ENCODE data around the gene RASA4. TPM values are rescaled to one million over a fixed set of nuclear protein-coding genes. Genes with fewer than 3 reads are reported as not detected.
"Not testable (repeated sequence)": the region's sequence is repeated elsewhere in the genome, so short reads cannot be mapped to it uniquely, and the experiment has no call there.

RASA4 gene
- total RNA-seq, 1 donor from 2014 or later: 62.3 TPM

DNA sequence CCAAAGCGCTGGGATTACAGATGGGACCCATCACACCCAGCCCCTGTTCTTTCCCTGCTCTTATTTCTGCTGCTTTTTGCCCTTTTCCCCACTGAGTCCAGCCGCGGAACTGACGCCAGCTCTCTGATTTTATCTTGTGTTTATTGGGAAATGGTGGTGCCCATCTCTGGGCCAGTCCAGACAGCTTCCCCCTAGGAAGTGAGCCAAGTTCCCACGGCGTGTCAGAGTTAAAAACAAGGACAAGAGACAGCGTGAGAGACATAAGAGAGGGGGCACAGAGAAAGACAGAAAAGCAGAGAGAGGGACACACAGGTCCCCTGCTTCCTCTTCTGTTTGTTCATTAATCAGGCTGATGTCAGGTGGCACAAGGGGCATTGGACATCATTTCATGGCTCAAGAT lies 85.0 kb downstream of the RASA4 start:
- intact Hi-C loops (cut with micrococcal nuclease); ATAC-seq (ENCODE audit: low read depth); H3K27ac Mint-ChIP-seq; H3K36me3 Mint-ChIP-seq (ENCODE audit: low read depth); CTCF ChIA-PET; H3K4me1 Mint-ChIP-seq; H3K9me3 Mint-ChIP-seq; POLR2A ChIA-PET; H3K27me3 Mint-ChIP-seq; H3K4me3 Mint-ChIP-seq; DNase-seq: not testable (repeated sequence)

GRCh38 chr7:102527822-102528793 lies 88.4 kb downstream of the RASA4 start:
- ATAC-seq (ENCODE audit: low read depth); POLR2A ChIA-PET; H3K27me3 Mint-ChIP-seq; H3K4me1 Mint-ChIP-seq; H3K4me3 Mint-ChIP-seq; H3K36me3 Mint-ChIP-seq (ENCODE audit: low read depth); DNase-seq; intact Hi-C loops (cut with micrococcal nuclease); CTCF ChIA-PET; H3K27ac Mint-ChIP-seq; H3K9me3 Mint-ChIP-seq: not testable (repeated sequence)

- not testable (repeated sequence) for ATAC-seq (ENCODE audit: low read depth)
Observed at GRCh38 chr7:102527182-102527581, 89.4 kb downstream of the RASA4 start.

GRCh38 chr7:102524803-102525202 lies 91.8 kb downstream of the RASA4 start:
- ATAC-seq (ENCODE audit: low read depth); CTCF ChIA-PET; H3K27me3 Mint-ChIP-seq; H3K36me3 Mint-ChIP-seq (ENCODE audit: low read depth); H3K9me3 Mint-ChIP-seq; H3K27ac Mint-ChIP-seq; POLR2A ChIA-PET; H3K4me3 Mint-ChIP-seq; H3K4me1 Mint-ChIP-seq; intact Hi-C loops (cut with micrococcal nuclease); DNase-seq: not testable (repeated sequence)

More at GRCh38 chr7:102527182-102527581, 89.4 kb downstream of the RASA4 start:
- H3K9me3 Mint-ChIP-seq; H3K4me1 Mint-ChIP-seq; H3K4me3 Mint-ChIP-seq; intact Hi-C loops (cut with micrococcal nuclease); H3K27ac Mint-ChIP-seq; H3K27me3 Mint-ChIP-seq; H3K36me3 Mint-ChIP-seq (ENCODE audit: low read depth); CTCF ChIA-PET; DNase-seq; POLR2A ChIA-PET: not testable (repeated sequence)

Other genes with a start within 250 kb of the RASA4 start
- 38.8 and 39.7 TPM in 2 replicates for gene PRKRIP1, start 220.4 kb downstream of the RASA4 start, total RNA-seq
- 167 and 184 TPM in 2 replicates for gene ORAI2, start 183.2 kb downstream of the RASA4 start, total RNA-seq
- 7.8 and 8.1 TPM in 2 replicates for gene ALKBH4, start 151.9 kb downstream of the RASA4 start, total RNA-seq
- 20.6 and 28.8 TPM in 2 replicates for gene LRWD1, start 151.8 kb downstream of the RASA4 start, total RNA-seq
- 45.2 and 49.5 TPM in 2 replicates for gene POLR2J, start 137.8 kb downstream of the RASA4 start, total RNA-seq
- gene RASA4B, start 99.0 kb downstream of the RASA4 start, total RNA-seq: 11.4 and 16.1 TPM in 2 replicates
- gene UPK3BL2, start 73.1 kb downstream of the RASA4 start, total RNA-seq: 36.8 and 45.3 TPM in 2 replicates
- gene SPDYE2, start 65.5 kb downstream of the RASA4 start, total RNA-seq: 0.29 TPM in 1 of 2 replicates, not detected in the other
- gene POLR2J3, start 44.2 kb downstream of the RASA4 start, total RNA-seq: 110 and 123 TPM in 2 replicates
- 47.4 and 58.8 TPM in 2 replicates for gene UPK3BL1, start 26.0 kb upstream of the RASA4 start, total RNA-seq
- gene SPDYE2B, start 33.6 kb upstream of the RASA4 start, total RNA-seq: not detected in 2 replicates
- gene POLR2J2, start 54.9 kb upstream of the RASA4 start, total RNA-seq: 29.2 and 35.2 TPM in 2 replicates
- 5.8 and 6.7 TPM in 2 replicates for gene FAM185A, start 132.2 kb upstream of the RASA4 start, total RNA-seq

Measured in activated B cell treated with CpG ODN at 0.5 μM for 24 hours (primary cell).